HTERT RPE-1 (cell line): ENCODE data around the gene NECTIN1.

Experiments
- in situ Hi-C: fragments of 300-500 bp; cut with MboI; formaldehyde crosslinking; loops from 4 replicates; pipeline ENCODE4 v1.14.3; 2020; ENCODE audit warnings: low sequenced_read_pairs

NECTIN1 gene

DNA sequence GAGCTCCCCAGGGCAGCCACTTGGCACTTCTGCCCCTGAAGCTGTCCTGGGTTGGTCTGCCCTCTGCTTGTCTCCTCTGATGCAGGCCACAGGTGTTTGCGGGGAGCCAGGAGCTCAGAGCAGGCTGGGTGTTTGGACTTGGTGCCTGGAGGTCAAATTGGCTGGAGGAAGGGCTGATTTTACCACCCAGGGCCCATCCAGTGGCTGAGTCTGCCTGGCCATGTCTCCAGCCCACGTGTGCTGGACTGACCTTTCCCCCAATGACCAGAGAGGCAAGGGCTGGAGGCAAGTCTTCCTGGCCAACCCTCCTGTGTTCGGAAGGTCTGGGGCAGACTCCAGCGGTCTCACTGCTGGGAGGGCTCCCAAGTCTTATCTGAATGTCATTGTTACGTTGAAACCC is 84.0 kb downstream of the NECTIN1 start:
- in situ Hi-C loops, result no loop called here

DNA sequence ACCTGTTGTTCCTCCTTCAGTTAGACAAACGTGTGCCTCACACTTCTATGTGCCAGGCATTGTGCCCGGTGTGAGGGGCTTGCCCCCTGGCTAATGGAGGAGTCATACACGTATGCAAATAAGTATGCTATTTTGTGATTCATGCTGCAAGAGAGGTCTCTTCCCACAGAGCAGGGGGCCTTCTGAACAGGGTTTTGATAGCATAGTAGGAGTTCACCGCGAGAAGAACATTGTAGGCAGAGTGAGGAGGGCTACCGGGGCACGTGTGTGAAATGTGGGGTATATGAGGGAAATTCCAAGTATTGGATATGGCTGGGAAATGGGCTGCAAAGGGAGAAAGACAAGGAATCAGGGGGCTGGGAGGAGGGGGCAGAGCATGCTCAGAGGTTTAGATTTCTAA is 84.5 kb downstream of the NECTIN1 start:
- in situ Hi-C loops, result no loop called here

DNA sequence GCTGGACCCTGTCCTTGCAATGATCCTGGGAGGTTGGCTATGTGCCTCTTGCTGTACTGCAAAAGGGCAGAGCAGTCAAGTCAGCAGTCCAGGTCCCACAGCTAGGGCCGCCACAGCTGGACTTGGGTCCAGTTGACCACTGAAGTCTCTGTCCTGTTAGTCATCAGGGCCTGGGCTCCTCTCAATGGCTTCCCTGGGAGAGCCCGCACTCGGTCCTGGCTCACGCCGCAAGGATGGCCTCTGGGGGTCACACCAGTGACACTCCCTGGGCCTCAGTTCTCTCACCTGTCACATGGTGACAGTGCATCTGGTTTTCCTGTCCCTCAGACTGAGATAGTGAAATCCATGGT is 85.1 kb downstream of the NECTIN1 start:
- in situ Hi-C loops, result no loop called here

DNA sequence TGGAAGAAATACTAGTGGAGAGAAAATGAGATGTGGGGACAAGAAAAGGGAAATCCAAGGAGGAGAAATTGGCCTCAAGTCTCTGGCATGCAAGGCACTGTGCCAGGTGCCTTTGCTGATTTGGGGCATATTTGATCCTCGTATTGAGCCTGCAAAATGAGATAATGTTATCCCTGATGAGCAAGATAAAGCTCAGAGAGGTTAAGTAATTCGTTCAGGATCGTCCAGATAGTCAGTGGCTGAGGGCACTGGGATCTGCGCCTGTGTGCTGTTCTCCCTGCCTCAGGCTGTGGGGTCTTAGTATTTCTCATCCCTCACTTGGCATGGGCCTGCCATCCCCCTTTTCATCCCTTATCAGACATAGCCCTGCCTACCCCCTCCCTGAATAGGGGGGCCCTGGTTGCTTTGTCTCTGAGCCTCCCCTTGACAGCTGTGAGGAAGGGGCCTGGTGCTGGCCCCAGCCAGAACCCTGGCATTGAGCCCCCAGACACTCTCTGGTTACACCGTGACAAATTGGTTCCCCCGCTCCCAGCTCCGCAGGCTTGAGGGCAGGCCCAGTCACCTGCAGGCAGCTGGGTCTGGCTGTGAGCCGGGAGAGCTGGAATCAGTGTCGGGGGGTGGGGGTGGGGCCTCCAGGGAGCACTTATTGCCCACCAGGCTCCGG is 85.7 kb downstream of the NECTIN1 start:
- in situ Hi-C loops, result no loop called here

DNA sequence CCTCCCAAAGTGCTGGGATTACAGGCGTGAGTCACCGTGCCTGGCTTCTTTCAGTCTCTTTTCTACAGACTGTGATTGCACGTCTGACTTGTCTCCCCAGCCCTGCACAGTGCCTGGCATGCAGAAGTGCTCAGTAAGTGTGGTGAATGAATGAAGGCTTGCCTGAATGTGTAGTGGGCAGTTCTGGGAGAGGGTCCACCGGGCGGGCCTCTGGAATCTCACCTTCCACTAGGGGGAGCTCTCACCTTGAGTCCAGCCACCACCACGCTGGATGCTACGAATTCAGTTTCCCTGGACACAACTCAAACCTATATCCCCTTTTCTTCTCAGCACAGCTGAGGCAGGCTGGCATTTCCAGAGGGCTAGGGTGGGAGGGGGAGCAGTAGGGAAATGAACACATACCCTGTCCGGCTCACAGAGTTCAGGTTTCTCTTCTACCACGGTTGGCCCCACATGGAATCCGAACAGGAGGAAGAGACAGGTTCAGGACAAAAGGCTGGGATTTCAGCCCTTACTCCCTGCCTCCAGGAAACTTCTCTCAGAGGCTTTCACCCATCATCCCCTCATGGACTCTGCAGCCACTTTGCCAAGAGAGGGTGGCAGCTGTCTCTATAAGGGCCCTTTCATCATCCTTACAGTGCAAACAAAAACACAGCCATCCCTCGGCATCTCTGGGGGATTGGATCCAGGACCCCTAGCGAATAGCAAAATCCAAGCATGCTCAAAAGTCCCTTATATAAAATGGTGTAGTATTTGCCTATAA is 86.8 kb downstream of the NECTIN1 start:
- in situ Hi-C loops, result no loop called here

DNA sequence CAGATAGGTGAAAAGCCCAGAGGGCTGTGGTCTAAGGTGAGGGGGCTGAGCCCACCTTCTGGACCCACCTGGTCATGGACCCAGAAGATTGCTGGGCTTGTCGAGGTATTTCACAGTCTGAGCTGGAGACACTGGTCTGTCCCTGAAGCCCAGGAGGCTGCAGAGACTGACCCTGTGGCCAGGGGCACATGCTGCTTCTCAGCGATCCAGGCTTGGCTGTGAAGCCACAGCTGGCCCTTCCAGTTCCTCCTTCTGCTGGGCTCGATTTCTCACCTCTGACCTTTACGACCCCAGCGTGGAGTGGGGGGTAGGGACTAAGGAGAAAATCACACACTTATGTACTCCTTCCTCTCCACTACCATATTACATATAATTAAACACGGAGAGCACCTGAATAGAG is 88.5 kb downstream of the NECTIN1 start:
- in situ Hi-C loops, result no loop called here

DNA sequence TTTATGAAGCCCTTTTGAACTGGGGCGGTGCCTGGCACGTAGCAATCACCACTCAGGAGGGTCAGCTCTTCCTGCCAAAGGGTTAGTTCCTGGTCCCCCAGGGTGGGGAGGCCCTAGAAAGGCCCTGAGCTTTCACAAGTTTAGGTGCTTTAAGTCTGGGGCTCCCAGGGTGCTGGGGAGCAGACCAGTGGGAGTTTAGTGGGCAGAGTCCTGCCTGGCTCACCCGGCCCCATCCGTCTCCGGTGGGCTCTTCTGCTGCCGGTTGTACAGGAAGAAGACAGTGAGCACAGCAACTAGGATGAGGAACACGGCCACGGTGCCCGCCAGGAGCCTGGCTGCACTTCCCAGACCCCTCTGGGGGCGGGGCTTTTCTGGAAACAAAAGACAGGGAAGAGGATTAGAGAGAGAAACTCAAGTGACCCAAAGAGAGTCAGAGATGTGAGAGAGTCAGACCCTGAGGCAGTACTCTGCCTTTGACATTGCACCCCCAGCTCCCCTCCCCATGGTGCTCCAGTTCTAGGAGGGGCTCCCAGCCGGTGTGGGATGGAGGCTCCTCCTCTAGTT is 89.3 kb downstream of the NECTIN1 start:
- in situ Hi-C loops, result no loop called here

DNA sequence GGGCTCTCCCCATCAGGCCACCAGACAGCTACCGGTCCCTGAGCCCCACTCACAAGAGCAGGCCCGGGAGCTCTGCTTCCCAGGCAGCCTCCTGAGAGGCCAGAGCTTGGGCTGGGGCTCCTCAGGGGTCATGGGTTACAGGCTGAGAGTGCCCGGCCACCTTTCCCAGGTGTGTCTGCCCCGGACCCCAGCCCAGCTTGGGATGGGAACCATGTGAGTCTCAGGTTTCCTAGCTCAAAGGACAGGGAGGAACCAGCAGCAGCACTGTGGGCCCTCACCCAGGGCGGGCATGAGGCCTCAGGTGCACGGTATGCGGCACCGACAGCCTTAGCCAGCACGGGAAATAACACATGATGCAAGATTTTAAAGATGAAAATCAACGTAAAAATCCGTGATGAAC is 90.1 kb downstream of the NECTIN1 start:
- in situ Hi-C loops, result no loop called here

DNA sequence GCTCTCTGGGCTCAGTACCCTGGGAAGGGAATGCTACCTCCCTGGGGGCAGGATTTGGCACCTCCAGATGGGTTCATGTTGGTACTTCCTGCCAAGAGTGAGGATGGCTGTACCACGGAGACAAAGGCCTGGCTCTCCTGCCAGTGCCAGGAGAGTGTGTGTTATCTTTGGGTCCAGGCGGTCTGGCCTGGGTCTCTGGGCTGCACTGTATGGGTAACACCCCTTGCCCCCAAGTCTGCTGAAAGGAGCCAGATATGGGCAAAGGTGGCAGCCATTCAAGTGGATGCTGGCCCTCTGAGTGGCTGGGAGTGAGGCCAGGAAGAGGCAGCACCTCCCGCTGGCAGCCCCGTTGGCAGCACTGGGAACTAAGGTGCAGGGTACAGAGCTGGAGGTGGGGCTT is 91.5 kb downstream of the NECTIN1 start:
- in situ Hi-C loops, result no loop called here

DNA sequence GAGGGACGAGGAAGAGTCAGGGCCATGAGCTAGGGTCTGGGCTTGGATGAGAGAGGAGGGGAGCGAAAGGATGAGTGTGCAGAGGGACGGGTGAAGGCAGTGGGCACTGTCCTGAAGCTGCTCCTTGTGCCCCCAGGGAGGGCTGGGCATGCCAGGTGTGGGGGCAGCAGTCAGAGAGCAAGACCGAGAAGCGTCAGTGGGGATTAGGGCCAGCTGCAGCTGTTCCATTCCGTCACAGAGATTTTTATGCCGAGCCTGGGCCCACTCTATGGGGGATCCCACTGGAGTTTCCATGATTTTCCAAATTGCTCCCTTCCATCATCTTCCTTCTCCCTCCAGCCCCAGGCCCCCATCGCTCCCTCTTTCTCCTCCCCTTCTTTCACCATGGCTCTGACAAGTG is 93.2 kb downstream of the NECTIN1 start:
- in situ Hi-C loops, result no loop called here

DNA sequence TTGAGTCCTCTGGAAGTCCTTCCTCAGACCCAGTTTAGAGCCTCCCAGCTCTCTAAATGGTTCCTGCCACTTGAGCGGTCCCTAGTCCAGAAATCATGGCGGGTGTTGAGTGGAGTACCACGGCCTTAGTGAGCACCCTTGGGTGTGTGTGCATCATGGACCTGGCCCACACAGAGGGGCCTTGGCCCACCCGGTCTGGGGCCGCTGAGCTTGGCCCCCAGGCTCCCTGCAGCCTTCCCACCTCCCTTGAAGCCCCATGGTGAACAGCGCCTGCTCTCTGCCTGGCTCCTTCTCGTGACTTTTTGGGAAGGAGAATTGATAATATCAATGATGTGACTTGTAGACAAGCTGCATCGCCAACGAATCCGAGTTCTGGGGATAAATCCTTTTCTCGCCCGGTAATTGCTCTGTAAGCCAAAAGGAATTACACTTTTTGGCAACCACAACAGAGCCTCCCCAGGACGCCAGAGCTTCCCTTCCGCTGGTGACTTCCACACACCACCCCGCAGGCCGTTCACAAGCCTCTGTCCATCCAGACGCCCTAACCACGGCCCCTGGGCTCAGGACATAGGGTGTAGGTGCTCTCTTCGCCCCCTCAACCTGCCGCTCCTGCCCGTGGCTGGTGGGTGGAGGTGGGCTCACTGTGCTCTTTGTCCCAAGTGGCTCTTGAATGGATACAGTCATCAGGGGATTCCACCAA is 93.8 kb downstream of the NECTIN1 start:
- in situ Hi-C loops, result no loop called here

DNA sequence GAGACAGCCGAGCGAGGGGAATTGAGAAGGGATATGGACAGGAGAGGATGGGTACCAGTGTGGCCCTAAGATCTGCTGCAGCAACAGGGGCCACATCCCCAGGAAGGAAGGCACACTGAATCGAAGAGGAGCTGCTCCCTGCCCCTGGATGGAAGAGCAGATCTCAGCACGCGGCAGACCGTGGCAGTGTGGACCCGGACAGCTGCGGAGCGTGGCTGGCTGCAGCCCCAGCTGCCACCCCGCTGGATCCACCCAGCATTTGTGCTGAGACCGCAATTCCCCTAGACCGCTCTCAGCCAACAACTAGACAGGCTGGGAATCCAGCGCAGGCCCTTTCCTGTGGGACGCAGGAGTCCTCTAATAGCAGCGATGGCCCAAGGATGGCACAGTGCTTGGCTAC is 94.7 kb downstream of the NECTIN1 start:
- in situ Hi-C loops, result no loop called here

DNA sequence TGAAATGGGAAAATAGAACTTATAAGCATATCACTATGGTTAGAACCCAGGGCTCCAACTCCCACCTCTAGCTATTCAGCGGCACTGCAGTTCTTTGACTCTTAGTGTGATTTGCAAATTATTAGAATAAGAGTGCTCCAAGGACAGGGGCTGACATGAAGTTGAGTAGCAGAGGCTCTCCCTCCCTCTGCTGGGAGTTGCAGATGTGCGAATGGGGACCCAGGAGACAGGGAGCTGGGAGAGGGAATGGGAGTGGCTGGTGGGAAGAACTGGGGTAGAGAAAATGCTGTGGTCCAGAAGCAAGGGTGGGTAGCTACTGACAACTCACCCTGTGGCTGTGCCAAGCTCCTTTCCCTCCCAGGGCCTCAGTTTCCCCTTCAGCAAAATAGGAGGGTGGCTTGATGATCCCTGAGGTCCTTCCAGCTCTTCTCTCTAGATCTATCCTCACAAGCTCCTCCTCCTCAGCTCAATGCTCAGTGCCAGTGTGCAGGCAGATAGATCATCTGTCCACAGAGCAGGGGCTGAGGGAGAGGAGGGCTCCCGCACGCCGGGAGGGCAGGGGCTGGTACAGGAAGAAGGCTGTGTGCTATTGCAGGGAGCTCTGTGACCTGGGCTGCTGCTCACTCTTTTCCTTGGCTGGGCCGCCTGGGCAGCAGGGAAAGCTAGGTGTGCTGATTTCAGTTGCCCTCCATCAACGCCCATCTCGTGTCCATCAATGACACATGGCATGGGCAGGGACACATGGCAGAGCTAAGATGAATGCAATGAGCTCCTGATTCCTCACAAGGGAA is 99.0 kb downstream of the NECTIN1 start:
- in situ Hi-C loops, result no loop called here

DNA sequence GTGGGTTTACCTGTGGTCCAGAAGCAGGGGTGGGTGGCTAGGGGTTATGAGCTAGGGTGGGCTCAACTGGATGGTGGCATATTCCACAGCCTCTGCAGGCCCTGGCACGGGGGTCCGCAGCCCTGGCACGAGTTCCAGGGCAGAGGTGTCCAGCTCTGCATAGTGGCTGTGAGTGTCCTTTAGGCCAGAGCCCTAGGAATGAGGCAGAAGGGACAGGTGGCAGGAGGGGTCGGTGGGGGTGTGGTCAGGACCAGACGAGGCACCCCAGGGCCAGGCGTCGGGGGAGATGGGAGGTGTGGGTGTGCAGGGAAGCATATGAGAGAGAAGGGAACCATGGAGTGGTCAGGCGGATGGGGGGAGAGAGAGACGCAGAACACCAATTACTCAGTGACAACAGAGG is 99.9 kb downstream of the NECTIN1 start:
- in situ Hi-C loops, result no loop called here

DNA sequence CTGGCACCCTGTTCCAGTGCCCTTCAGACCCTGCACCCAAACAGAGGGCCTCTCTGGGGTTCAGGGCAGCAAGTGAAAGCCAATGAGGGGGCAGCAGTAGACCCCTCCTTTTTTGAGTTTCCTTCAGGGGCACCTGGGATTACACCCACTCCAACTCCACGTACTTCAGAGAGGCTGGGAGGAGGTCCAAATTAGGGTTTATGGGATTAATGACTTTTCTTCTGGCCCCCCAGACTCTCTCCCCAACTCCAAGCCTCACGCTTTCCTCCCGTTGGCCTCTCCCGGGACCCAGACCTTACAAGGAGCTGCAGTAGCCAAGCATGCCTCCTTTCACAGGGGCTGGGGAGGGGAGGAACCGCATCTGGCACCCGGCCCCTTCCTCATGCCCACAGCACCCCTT is 101.7 kb downstream of the NECTIN1 start:
- in situ Hi-C loops, result no loop called here

DNA sequence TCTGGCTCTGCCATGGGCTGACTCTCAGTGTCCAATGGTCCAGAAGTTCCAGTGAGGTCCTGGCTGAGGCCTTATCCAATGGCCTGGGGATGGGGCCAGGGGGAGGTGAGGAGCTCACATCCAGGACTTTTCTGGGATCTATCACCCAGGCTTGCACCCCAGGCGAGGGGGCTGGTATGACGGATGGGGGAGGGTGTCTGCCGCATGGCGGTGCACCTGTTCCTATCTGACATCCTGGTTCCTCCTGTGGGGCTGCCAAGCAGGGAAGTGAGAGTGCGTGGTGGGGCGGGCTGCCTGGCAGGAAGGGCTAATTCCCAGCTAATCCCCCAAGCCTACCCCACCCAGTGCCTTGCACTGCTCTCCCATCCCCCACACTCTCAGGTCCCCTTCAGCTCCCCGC is 102.1 kb downstream of the NECTIN1 start:
- in situ Hi-C loops, result no loop called here

DNA sequence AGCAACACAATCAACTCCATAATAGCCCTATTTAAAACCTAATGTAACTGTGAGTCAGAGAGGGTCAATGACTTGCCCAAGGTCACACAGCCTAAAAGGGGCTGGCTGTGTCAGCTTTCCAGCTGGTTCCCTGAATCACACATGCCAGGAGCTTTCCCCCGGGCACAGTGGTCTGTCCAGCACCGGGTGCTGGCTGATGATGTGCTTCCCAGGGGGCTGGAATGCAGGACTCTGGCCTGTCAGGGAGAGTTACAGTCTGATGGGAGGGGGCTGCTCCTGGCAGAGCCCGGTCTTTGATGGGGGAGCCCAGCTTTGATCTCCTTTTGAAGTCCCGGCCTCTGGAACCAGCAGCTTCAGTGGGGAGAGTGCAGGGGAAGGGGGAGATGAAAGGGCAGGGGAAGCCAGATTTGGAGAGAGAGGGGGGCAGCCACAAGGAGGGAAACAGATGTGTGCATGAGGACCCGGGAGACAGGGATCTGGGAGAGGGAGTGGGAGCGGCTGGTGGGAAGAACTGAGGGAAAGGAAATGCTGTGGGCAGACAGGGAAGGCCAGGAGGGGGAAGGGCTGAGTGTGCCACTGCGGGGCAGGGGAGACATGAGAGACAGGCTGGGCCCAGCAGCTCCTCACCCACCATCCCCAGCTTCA is 102.7 kb downstream of the NECTIN1 start:
- in situ Hi-C loops, result no loop called here

DNA sequence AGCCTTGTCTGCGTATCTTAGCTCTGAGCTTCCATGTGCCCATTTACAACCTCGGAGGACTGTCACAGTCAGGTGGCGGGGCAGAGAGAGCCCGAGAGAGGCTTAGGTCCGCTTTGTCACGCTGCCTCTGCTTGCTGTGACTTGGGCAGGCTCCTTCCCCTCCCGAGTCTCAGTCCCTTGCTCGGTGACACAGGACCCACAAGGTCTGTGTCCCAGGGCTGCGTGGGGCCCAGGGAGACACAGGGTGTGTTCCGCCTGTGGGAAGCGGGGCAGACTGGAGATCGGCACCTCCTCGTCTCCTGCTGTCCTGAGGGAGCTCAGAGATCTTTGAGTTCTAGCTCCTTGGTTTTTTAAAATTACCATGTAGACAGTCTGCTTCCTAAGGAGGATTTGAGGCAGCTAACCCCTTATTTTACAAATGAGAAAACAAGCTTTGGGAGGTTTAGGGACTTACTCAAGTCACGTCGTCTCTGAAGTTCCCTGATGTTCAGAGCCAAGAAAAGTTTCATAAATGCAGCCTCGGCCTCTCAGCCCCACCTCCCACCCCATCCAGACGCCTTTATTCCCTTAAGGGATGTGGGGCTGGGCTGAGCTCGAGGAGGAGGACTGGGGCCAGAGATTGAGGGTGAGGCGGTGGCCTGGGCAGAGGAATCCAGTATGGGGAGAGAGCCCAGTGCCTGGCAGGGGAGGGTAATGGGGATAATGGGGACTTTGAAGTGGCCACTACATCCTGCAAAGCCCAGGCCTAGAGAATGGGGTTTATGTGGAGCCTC is 103.6 kb downstream of the NECTIN1 start:
- in situ Hi-C loops, result no loop called here

DNA sequence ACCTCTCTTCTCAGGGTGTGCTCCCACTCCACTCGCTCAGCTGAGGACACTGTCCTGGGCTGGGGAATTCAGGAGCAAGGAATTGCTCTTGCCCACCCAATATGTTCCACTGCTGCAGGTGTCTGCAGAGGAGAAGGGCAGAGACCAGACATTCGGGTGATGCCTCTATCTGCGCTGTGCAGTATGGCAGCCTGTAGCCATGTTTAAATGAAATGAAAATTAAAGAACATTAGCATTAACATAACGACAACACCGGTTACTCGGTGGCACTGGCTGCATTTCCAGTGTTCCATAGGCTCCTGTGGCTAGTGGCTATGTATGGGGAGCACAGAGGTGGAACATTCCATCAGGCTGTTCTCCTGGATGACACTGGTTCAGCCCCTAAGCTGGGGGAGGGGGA is 104.4 kb downstream of the NECTIN1 start:
- in situ Hi-C loops, result no loop called here

DNA sequence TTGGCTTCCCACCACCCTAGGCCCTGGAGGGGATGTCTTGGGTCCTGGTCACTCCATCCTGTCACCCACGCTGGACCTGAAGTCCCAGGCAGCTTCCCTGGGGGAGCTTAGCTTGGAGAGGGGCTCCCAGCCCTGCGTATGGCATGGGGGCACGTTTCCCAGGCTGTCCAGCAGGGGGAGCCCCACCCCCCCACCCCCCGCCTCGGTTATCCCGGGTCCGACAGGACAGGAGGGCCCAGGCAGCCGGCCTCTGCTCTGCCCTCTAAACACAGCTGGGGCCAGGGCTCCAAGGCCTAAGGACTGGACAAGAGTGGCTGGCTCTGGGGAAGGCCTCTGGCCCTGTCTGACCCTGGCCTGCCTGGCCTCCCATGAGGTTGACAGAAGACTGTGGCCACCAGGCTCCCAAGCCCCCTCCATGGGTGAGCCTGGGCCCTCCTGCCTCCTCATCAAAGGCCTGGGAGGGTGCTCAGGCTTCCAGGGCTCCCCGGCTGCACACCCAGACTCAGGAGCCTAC is 104.8 kb downstream of the NECTIN1 start:
- in situ Hi-C loops, result no loop called here
